ENCODE results near the gene EXOC4.

EXOC4 gene

DNA sequence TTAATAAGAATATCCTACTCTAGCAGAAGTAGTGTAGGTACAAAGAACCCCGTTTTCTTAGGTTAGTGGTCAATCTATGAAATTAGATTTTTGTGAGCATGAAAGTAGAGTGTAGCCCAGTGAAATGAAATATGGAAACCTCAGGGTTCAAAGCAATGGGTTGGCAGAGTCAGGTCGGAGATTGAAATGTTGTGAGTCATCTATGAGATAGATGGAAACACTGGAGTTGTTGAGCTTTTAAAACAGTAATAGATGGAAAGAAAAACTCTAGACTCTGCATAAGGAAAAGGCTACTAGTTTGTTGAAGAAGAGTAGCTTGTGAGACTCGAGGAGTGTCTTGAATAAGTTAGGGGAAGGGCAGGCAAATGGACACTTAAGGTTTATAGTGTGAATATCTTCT, 251.9 kb downstream of the EXOC4 start:
- Mint-ChIP-seq H3K4me1 (peaks cover 23% of the 10 kb centered on the region), H3K27ac (no peak overlapping the region), H3K4me3 (no peak overlapping the region), H3K27me3 (ENCODE audit: low read depth) (no peaks in the 10 kb centered on the region), H3K36me3 (ENCODE audit: low read depth) (peaks cover 5% of the 10 kb centered on the region), H3K9me3 (no peaks in the 10 kb centered on the region)
- TF ChIP-seq, protein P1, sequence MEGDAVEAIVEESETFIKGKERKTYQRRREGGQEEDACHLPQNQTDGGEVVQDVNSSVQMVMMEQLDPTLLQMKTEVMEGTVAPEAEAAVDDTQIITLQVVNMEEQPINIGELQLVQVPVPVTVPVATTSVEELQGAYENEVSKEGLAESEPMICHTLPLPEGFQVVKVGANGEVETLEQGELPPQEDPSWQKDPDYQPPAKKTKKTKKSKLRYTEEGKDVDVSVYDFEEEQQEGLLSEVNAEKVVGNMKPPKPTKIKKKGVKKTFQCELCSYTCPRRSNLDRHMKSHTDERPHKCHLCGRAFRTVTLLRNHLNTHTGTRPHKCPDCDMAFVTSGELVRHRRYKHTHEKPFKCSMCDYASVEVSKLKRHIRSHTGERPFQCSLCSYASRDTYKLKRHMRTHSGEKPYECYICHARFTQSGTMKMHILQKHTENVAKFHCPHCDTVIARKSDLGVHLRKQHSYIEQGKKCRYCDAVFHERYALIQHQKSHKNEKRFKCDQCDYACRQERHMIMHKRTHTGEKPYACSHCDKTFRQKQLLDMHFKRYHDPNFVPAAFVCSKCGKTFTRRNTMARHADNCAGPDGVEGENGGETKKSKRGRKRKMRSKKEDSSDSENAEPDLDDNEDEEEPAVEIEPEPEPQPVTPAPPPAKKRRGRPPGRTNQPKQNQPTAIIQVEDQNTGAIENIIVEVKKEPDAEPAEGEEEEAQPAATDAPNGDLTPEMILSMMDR (IDR thresholded peaks at IDR 0.05; ENCODE audit: unreplicated experiment in 3 of 3), result no peak

DNA sequence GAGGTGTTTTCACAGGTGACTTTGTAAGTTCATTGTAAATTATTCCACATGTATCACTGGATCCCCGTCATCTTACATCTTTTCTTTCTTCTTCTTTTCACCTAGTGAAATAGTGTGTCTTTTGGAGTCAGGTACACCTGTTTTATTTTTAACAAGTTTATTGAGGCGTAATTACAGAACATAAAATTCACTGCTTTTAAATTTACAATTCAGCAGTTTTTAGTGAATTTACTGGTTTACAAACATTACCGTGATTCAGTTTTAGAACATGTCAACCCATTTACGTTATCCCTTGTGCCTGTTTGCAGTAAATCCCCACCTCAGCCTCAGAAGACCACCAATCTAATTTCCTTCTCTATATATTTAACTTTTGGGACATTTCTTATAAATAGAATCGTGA, 256.9 kb downstream of the EXOC4 start:
- TF ChIP-seq, protein P1 (IDR thresholded peaks at IDR 0.05; ENCODE audit: unreplicated experiment in 3 of 3), result no peak
- Mint-ChIP-seq H3K27me3 (ENCODE audit: low read depth) (no peaks in the 10 kb centered on the region), H3K36me3 (ENCODE audit: low read depth) (peaks cover 13% of the 10 kb centered on the region), H3K27ac (no peak overlapping the region), H3K4me1 (peaks cover under 1% of the 10 kb centered on the region), H3K9me3 (no peaks in the 10 kb centered on the region), H3K4me3 (no peak overlapping the region)

DNA sequence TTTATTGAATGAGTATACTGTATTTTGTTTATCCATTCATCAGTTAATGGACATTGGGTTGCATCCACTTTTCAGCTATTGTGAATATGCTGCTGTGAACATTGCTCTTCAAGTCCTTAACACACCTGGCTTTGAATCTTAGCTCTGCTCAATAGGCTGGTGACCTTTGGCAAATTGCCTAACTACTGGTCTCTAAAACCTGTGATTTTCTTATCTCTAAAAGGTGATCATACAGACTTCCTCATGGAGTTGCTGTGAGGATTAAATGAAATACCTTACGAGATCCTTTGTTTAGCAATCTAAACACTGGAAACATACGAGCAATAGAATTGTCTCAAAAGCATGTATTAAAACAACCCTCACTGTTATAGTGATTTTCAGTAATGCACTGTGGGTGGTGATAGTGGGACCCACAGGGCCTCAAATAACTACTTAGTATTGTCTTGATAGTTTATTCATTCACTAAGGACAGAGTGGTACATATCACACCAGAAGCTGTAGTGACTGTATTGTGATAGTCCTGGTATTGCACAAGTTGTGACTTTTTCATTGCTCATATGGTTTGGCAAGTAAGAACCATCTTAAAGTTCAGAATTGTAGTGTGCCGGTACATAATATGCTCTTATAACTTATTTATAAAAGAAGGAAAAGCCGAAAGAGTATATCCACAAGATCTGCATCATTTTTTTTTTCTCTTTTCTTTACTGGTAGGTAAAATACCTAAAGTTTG, 257.6 kb downstream of the EXOC4 start:
- Mint-ChIP-seq H3K36me3 (ENCODE audit: low read depth) (peaks cover 13% of the 10 kb centered on the region), H3K4me3 (no peak overlapping the region), H3K4me1 (no peaks in the 10 kb centered on the region), H3K27ac (no peak overlapping the region), H3K27me3 (ENCODE audit: low read depth) (no peaks in the 10 kb centered on the region), H3K9me3 (no peaks in the 10 kb centered on the region)
- TF ChIP-seq, protein P1 (IDR thresholded peaks at IDR 0.05; ENCODE audit: unreplicated experiment in 3 of 3), result no peak

DNA sequence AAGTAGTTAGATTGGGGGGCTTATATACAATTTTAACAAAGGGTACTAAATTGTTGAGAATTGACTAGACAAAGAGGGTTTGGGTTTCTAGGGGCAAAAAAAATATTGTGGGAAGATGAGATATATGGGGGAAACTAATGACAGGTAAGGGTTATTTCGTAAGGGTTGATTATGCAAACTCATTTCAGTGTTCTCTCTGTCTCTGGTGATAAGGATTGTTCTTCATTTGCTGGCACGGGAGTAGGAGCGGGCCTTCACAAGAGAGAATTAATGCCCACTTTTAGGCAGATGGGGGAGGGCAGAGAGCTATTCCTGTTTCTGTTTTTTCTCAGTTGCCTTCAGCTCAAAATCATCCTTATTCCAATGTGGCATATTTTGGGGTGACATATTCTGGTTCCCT, 258.4 kb downstream of the EXOC4 start:
- TF ChIP-seq, protein P1 (IDR thresholded peaks at IDR 0.05; ENCODE audit: unreplicated experiment in 3 of 3), result no peak
- Mint-ChIP-seq H3K27ac (no peak overlapping the region), H3K36me3 (ENCODE audit: low read depth) (peaks cover 14% of the 10 kb centered on the region), H3K27me3 (ENCODE audit: low read depth) (no peaks in the 10 kb centered on the region), H3K9me3 (no peaks in the 10 kb centered on the region), H3K4me3 (no peak overlapping the region), H3K4me1 (no peaks in the 10 kb centered on the region)

DNA sequence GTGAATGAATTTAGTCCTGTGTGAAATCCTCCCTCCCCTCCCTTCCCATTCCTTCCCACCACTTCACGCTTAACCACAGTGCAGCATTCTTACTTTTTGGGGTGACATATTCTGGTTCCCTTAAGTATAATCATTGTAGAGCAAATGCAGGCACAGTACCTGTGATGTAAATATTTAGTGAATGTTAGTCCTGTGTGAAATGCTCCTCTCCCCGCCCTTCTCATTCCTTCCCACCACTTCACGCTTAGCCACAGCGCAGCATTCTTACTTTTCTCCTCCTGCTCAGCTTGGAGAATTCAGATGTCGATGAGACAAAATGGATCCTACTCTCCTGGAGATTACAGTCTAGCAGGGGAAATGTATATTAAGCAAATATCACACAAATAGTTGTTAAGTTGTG, 258.8 kb downstream of the EXOC4 start:
- Mint-ChIP-seq H3K4me1 (no peaks in the 10 kb centered on the region), H3K4me3 (no peak overlapping the region), H3K27ac (no peak overlapping the region), H3K9me3 (no peaks in the 10 kb centered on the region), H3K27me3 (ENCODE audit: low read depth) (no peaks in the 10 kb centered on the region), H3K36me3 (ENCODE audit: low read depth) (peaks cover 16% of the 10 kb centered on the region)
- TF ChIP-seq, protein P1 (IDR thresholded peaks at IDR 0.05; ENCODE audit: unreplicated experiment in 3 of 3), result no peak

DNA sequence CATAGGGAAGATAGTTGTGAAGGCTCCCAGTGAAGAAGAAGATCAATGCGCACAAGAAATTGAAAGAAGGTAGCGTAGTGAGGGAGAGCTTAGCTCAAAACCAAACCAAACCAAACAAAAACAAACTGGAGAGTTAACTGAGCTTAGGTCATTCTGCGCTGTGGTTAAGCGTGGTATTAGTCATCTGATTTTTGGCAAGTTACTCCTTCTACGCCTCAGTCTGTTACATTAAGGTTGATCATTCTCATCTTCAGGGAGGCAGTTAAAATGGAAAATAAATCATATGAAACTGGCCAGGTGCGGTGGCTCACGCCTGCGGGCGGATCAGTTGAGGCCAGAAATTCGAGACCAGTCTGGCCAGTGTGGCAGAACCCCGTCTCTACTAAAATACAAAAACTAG, 259.7 kb downstream of the EXOC4 start:
- no peaks in the 10 kb centered on the region for H3K4me1 Mint-ChIP-seq
- no peaks in the 10 kb centered on the region for H3K9me3 Mint-ChIP-seq
- H3K36me3 Mint-ChIP-seq (ENCODE audit: low read depth), result peaks cover 16% of the 10 kb centered on the region
- TF ChIP-seq, protein P1 (IDR thresholded peaks at IDR 0.05; ENCODE audit: unreplicated experiment in 3 of 3), result no peak
- no peak overlapping the region for H3K4me3 Mint-ChIP-seq
- no peaks in the 10 kb centered on the region for H3K27me3 Mint-ChIP-seq (ENCODE audit: low read depth)
- no peak overlapping the region for H3K27ac Mint-ChIP-seq

Measured in nephron (organoid).